Measurements from ENCODE around the gene PEX3.
"Not testable (repeated sequence)": the region's sequence is repeated elsewhere in the genome, so short reads cannot be mapped to it uniquely, and the experiment has no call there.

The PEX3 gene

GRCh38 chr6:143449082-143449713 is 1.4 kb upstream of the PEX3 start:
- DNase-seq = no peak

- peak; percentile 60 for DNase-seq
These were observed 722 bp upstream of the PEX3 start for GRCh38 chr6:143449714-143450452.

- no peak for DNase-seq
These were observed 926 bp downstream of the PEX3 start for GRCh38 chr6:143451531-143451930.

- DNase-seq = no peak
These were observed 7.2 kb downstream of the PEX3 start for GRCh38 chr6:143457563-143458359.

GRCh38 chr6:143465546-143465945 is 14.9 kb downstream of the PEX3 start:
- DNase-seq = no peak

GRCh38 chr6:143468026-143468425 is 17.4 kb downstream of the PEX3 start:
- DNase-seq = no peak

GRCh38 chr6:143468823-143469222 is 18.2 kb downstream of the PEX3 start:
- not testable (repeated sequence) for DNase-seq

- no peak for DNase-seq
These were observed 21.2 kb downstream of the PEX3 start for GRCh38 chr6:143471822-143472221.

GRCh38 chr6:143476545-143476944 is 25.9 kb downstream of the PEX3 start:
- DNase-seq = no peak

GRCh38 chr6:143478479-143479062 is 28.0 kb downstream of the PEX3 start:
- DNase-seq = no peak

GRCh38 chr6:143482593-143482992 is 32.0 kb downstream of the PEX3 start:
- DNase-seq = no peak

GRCh38 chr6:143485967-143486366 is 35.4 kb downstream of the PEX3 start:
- DNase-seq = no peak

GRCh38 chr6:143486752-143487151 is 36.1 kb downstream of the PEX3 start:
- DNase-seq = no peak

- no peak for DNase-seq
These were observed 39.6 kb downstream of the PEX3 start for GRCh38 chr6:143490244-143490643.

- DNase-seq = no peak
These were observed 40.2 kb downstream of the PEX3 start for GRCh38 chr6:143490775-143491174.

GRCh38 chr6:143496974-143497373 is 46.4 kb downstream of the PEX3 start:
- DNase-seq = no peak

GRCh38 chr6:143498428-143498827 is 47.8 kb downstream of the PEX3 start:
- DNase-seq = no peak

GRCh38 chr6:143501851-143502250 is 51.2 kb downstream of the PEX3 start:
- DNase-seq = no peak

GRCh38 chr6:143504369-143504768 is 53.8 kb downstream of the PEX3 start:
- no peak for DNase-seq

- DNase-seq = no peak
These were observed 54.5 kb downstream of the PEX3 start for GRCh38 chr6:143505111-143505510.

GRCh38 chr6:143505537-143505936 is 54.9 kb downstream of the PEX3 start:
- DNase-seq = no peak

- no peak for DNase-seq
These were observed 55.6 kb downstream of the PEX3 start for GRCh38 chr6:143506199-143506598.

- no peak for DNase-seq
These were observed 56.0 kb downstream of the PEX3 start for GRCh38 chr6:143506620-143507019.

Measured in GDM1 (cell line).